GM23338 (cell line): ENCODE data around the gene EFCAB6. TPM values are rescaled to one million over a fixed set of nuclear protein-coding genes. Genes with fewer than 3 reads are reported as not detected.

ENCODE experiments used
- ATAC-seq: fragments of 200-7000 bp; cut with Tn5 transposase; 3 replicates; pipeline ENCODE4 v1.9.1; 2020
- DNase-seq: peaks from one replicate; pipeline ENCODE4 v3.0.0-alpha.2; 2015; ENCODE audit warnings: low spot score
- H2AFZ ChIP-seq: fragments of 200-600 bp; sonication (generic); 2 replicates; pipeline ENCODE4 v1.8.0; 2016; ENCODE audit warnings: antibody characterized with exemption, mild to moderate bottlenecking, moderate library complexity
- H3F3A ChIP-seq: fragments of 200-600 bp; sonication (generic); replicated peaks from 2 replicates; pipeline ENCODE4 v1.8.0; 2017; ENCODE audit warnings: antibody characterized with exemption, mixed run types, low read depth
- H3K27ac ChIP-seq: fragments of 200-600 bp; sonication (generic); 2 replicates; pipeline ENCODE4 v1.6.1; 2016; ENCODE audit warnings: low read depth
- H3K27me3 ChIP-seq: fragments of 200-600 bp; sonication (generic); 2 replicates; pipeline ENCODE4 v1.8.0; 2016; ENCODE audit warnings: mild to moderate bottlenecking, mixed run types, moderate library complexity; ENCODE audit not compliant: insufficient read depth
- H3K36me3 ChIP-seq: fragments of 200-600 bp; sonication (generic); 2 replicates; pipeline ENCODE4 v1.8.0; 2016; ENCODE audit warnings: mild to moderate bottlenecking; ENCODE audit not compliant: insufficient read depth
- H3K4me1 ChIP-seq: fragments of 200-600 bp; sonication (generic); 2 replicates; pipeline ENCODE4 v1.8.0; 2016; ENCODE audit warnings: mild to moderate bottlenecking, moderate library complexity; ENCODE audit not compliant: insufficient read depth
- H3K4me2 ChIP-seq: fragments of 200-600 bp; sonication (generic); 2 replicates; pipeline ENCODE4 v1.7.1; 2017; ENCODE audit warnings: mixed run types
- H3K4me3 ChIP-seq: fragments of 200-600 bp; sonication (generic); 2 replicates; pipeline ENCODE4 v1.6.1; 2016; ENCODE audit warnings: mixed run types
- H3K79me2 ChIP-seq: fragments of 200-600 bp; sonication (generic); replicated peaks from 2 replicates; pipeline ENCODE4 v1.8.0; 2017; ENCODE audit warnings: mild to moderate bottlenecking; ENCODE audit not compliant: insufficient read depth
- H3K9me2 ChIP-seq: fragments of 200-600 bp; sonication (generic); 2 replicates; pipeline ENCODE4 v1.8.0; 2017; ENCODE audit not compliant: insufficient read depth
- H4K20me1 ChIP-seq: fragments of 200-600 bp; sonication (generic); replicated peaks from 2 replicates; pipeline ENCODE4 v1.8.0; 2017; ENCODE audit warnings: mild to moderate bottlenecking; ENCODE audit not compliant: insufficient read depth
- H3K27ac Mint-ChIP-seq: 2 replicates; pipeline ENCODE4 v1.8.0; 2020; ENCODE audit warnings: inconsistent platforms, mild to moderate bottlenecking, moderate library complexity, mixed read lengths
- H3K27me3 Mint-ChIP-seq: 3 replicates; pipeline ENCODE4 v1.8.0; 2022; ENCODE audit warnings: low read depth, mild to moderate bottlenecking, moderate library complexity, mixed read lengths, inconsistent platforms; ENCODE audit not compliant: insufficient read depth, poor library complexity
- H3K36me3 Mint-ChIP-seq: 3 replicates; pipeline ENCODE4 v1.8.0; 2021; ENCODE audit warnings: low read depth, mild to moderate bottlenecking, inconsistent platforms, moderate library complexity, mixed read lengths
- H3K4me1 Mint-ChIP-seq: 3 replicates; pipeline ENCODE4 v1.8.0; 2020; ENCODE audit warnings: mild to moderate bottlenecking, inconsistent platforms, mixed read lengths
- H3K4me3 Mint-ChIP-seq: 3 replicates; pipeline ENCODE4 v1.8.0; 2021; ENCODE audit warnings: moderate library complexity, mild to moderate bottlenecking, inconsistent platforms, mixed read lengths
- H3K9me3 Mint-ChIP-seq: 3 replicates; pipeline ENCODE4 v1.8.0; 2020; ENCODE audit warnings: moderate library complexity, mild to moderate bottlenecking, inconsistent platforms, mixed read lengths
- EZH2 ChIP-seq: fragments of 200-600 bp; sonication (generic); IDR thresholded peaks from one replicate; pipeline ENCODE4 v1.8.0; 2017; ENCODE audit warnings: antibody characterized with exemption, mild to moderate bottlenecking, low read depth; ENCODE audit not compliant: unreplicated experiment
- EZH2phosphoT487 ChIP-seq: fragments of 200-600 bp; sonication (generic); IDR thresholded peaks from one replicate; pipeline ENCODE4 v1.8.1; 2018; ENCODE audit warnings: antibody characterized with exemption; ENCODE audit not compliant: unreplicated experiment
- JUNB ChIP-seq: IDR thresholded peaks from one replicate; pipeline ENCODE4 v1.6.1; 2016; ENCODE audit warnings: antibody characterized with exemption; ENCODE audit not compliant: unreplicated experiment
- NANOG ChIP-seq: IDR thresholded peaks from 2 replicates; pipeline ENCODE4 v1.6.1; 2016; ENCODE audit warnings: antibody characterized with exemption, borderline replicate concordance
- POLR2AphosphoS5 ChIP-seq: IDR thresholded peaks from 2 replicates; pipeline ENCODE4 v1.6.1; 2016; ENCODE audit warnings: antibody characterized with exemption, low read depth
- ZNF114 ChIP-seq: fragments of 250-450 bp; sonication (Bioruptor Pico); IDR thresholded peaks from 2 replicates; pipeline ENCODE4 v1.5.0; 2020; ENCODE audit warnings: mild to moderate bottlenecking, moderate library complexity
- ZNF331 ChIP-seq: fragments of 250-450 bp; sonication (Bioruptor Pico); IDR thresholded peaks from 2 replicates; pipeline ENCODE4 v1.5.0; 2020; ENCODE audit warnings: low read depth, mild to moderate bottlenecking, moderate library complexity
- polyA plus RNA-seq: library from polyadenylated mRNA; unstranded; fragments of >200 nt; fragmentation: Nextera tagmentation; extraction: Ambion mirVana; gene quantifications from 2 replicates; pipeline ENCODE4 v1.2.1, GENCODE V29; 2016
- total RNA-seq: library from RNA; depleted of rRNA; stranded (reverse); fragments of >200 nt; shearing (Covaris generic); gene quantifications from 2 replicates; pipeline ENCODE4 v1.2.3, GENCODE V29; 2014
- TF ChIP-seq, protein P1 (sequence below): fragments of 250-450 bp; sonication (Bioruptor Pico); IDR thresholded peaks from 2 replicates; pipeline ENCODE4 v1.5.0; 2020; ENCODE audit warnings: mild to moderate bottlenecking, moderate library complexity
- TF ChIP-seq, protein P2 (sequence below): IDR thresholded peaks from 2 replicates; pipeline ENCODE4 v1.6.1; 2016; ENCODE audit warnings: antibody characterized with exemption
- TF ChIP-seq, protein P3 (sequence below), 2 experiments: fragments of 200-600 bp in 1 of 2; sonication (generic) in 1 of 2; conservative IDR thresholded peaks; 2 replicates each; pipeline versions ENCODE4 v1.5.1 to v1.6.1; 2016 to 2017; ENCODE audit warnings: antibody characterized with exemption in 2 of 2, low read depth in 2 of 2, mild to moderate bottlenecking in 2 of 2, moderate library complexity in 1 of 2

EFCAB6 gene
- total and polyA plus RNA-seq, 2 experiments from 2014 or later = 1.1 to 1.8 TPM

DNA sequence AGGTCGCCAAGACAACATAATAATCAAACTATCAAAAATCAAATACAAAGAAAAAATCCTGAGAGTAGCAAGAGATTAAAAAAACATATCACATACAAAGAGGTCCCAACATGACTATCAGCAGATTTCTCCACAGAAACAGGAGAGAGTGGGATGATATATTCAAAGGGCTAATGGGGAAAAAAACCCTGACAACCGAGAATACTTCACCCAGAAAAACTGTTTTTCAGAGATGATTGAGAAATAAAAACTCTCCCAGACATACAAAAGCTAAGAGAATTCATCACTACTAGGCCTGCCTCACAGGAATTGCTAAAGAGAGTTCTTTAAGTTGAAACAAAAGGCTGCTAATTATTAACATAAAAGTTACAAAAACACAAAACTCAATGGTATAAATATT, 108.1 kb downstream of the EFCAB6 start:
- no peaks in the 10 kb centered on the region for H3K9me2 ChIP-seq
- Mint-ChIP-seq H3K9me3 (peaks cover 26% of the 10 kb centered on the region), H3K36me3 (peaks cover 22% of the 10 kb centered on the region), H3K4me3 (no peak overlapping the region), H3K27ac (no peak overlapping the region), H3K4me1 (peaks cover 19% of the 10 kb centered on the region), H3K27me3 (peaks cover 2% of the 10 kb centered on the region)
- H3K27ac ChIP-seq = no peak overlapping the region
- no peak overlapping the region; the same call in 1 of the 2 replicates for H3K4me3 ChIP-seq
- H4K20me1 ChIP-seq = no peaks in the 10 kb centered on the region
- H3K4me2 ChIP-seq = no peak overlapping the region
- H3K36me3 ChIP-seq = peaks cover 9% of the 10 kb centered on the region; the same call in 1 of the 2 replicates
- no peak overlapping the region for H2AFZ ChIP-seq
- peaks cover 8% of the 10 kb centered on the region; the same call in 1 of the 2 replicates for H3K4me1 ChIP-seq
- no peaks in the 10 kb centered on the region for H3K79me2 ChIP-seq
- TF ChIP-seq, protein P1, sequence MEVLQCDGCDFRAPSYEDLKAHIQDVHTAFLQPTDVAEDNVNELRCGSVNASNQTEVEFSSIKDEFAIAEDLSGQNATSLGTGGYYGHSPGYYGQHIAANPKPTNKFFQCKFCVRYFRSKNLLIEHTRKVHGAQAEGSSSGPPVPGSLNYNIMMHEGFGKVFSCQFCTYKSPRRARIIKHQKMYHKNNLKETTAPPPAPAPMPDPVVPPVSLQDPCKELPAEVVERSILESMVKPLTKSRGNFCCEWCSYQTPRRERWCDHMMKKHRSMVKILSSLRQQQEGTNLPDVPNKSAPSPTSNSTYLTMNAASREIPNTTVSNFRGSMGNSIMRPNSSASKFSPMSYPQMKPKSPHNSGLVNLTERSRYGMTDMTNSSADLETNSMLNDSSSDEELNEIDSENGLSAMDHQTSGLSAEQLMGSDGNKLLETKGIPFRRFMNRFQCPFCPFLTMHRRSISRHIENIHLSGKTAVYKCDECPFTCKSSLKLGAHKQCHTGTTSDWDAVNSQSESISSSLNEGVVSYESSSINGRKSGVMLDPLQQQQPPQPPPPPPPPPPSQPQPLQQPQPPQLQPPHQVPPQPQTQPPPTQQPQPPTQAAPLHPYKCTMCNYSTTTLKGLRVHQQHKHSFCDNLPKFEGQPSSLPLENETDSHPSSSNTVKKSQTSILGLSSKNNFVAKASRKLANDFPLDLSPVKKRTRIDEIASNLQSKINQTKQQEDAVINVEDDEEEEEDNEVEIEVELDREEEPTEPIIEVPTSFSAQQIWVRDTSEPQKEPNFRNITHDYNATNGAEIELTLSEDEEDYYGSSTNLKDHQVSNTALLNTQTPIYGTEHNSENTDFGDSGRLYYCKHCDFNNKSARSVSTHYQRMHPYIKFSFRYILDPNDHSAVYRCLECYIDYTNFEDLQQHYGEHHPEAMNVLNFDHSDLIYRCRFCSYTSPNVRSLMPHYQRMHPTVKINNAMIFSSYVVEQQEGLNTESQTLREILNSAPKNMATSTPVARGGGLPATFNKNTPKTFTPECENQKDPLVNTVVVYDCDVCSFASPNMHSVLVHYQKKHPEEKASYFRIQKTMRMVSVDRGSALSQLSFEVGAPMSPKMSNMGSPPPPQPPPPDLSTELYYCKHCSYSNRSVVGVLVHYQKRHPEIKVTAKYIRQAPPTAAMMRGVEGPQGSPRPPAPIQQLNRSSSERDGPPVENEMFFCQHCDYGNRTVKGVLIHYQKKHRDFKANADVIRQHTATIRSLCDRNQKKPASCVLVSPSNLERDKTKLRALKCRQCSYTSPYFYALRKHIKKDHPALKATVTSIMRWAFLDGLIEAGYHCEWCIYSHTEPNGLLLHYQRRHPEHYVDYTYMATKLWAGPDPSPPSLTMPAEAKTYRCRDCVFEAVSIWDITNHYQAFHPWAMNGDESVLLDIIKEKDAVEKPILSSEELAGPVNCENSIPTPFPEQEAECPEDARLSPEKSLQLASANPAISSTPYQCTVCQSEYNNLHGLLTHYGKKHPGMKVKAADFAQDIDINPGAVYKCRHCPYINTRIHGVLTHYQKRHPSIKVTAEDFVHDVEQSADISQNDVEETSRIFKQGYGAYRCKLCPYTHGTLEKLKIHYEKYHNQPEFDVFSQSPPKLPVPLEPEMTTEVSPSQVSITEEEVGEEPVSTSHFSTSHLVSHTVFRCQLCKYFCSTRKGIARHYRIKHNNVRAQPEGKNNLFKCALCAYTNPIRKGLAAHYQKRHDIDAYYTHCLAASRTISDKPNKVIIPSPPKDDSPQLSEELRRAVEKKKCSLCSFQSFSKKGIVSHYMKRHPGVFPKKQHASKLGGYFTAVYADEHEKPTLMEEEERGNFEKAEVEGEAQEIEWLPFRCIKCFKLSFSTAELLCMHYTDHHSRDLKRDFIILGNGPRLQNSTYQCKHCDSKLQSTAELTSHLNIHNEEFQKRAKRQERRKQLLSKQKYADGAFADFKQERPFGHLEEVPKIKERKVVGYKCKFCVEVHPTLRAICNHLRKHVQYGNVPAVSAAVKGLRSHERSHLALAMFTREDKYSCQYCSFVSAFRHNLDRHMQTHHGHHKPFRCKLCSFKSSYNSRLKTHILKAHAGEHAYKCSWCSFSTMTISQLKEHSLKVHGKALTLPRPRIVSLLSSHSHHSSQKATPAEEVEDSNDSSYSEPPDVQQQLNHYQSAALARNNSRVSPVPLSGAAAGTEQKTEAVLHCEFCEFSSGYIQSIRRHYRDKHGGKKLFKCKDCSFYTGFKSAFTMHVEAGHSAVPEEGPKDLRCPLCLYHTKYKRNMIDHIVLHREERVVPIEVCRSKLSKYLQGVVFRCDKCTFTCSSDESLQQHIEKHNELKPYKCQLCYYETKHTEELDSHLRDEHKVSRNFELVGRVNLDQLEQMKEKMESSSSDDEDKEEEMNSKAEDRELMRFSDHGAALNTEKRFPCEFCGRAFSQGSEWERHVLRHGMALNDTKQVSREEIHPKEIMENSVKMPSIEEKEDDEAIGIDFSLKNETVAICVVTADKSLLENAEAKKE (CRISPR knock-in tag) = no peak
- TF ChIP-seq, protein P2, sequence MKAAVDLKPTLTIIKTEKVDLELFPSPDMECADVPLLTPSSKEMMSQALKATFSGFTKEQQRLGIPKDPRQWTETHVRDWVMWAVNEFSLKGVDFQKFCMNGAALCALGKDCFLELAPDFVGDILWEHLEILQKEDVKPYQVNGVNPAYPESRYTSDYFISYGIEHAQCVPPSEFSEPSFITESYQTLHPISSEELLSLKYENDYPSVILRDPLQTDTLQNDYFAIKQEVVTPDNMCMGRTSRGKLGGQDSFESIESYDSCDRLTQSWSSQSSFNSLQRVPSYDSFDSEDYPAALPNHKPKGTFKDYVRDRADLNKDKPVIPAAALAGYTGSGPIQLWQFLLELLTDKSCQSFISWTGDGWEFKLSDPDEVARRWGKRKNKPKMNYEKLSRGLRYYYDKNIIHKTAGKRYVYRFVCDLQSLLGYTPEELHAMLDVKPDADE = no peak
- TF ChIP-seq POLR2AphosphoS5 (no peak), ZNF114 (CRISPR knock-in tag) (no peak), EZH2 (no peak), JUNB (no peak), ZNF331 (CRISPR knock-in tag) (no peak), NANOG (no peak), EZH2phosphoT487 (no peak)
- TF ChIP-seq, protein P3, sequence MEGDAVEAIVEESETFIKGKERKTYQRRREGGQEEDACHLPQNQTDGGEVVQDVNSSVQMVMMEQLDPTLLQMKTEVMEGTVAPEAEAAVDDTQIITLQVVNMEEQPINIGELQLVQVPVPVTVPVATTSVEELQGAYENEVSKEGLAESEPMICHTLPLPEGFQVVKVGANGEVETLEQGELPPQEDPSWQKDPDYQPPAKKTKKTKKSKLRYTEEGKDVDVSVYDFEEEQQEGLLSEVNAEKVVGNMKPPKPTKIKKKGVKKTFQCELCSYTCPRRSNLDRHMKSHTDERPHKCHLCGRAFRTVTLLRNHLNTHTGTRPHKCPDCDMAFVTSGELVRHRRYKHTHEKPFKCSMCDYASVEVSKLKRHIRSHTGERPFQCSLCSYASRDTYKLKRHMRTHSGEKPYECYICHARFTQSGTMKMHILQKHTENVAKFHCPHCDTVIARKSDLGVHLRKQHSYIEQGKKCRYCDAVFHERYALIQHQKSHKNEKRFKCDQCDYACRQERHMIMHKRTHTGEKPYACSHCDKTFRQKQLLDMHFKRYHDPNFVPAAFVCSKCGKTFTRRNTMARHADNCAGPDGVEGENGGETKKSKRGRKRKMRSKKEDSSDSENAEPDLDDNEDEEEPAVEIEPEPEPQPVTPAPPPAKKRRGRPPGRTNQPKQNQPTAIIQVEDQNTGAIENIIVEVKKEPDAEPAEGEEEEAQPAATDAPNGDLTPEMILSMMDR (conservative IDR thresholded peaks at IDR 0.05; ENCODE audit: low read depth in 2 of 2) = no peak
- H3F3A ChIP-seq = no peaks in the 10 kb centered on the region
- no peak for ATAC-seq
- no peak for DNase-seq
- H3K27me3 ChIP-seq = no peaks in the 10 kb centered on the region
